GM12864 (cell line): ENCODE data around the gene MORN1.

Source experiments
- DNase-seq: peaks from one replicate; pipeline ENCODE4 v3.0.0-alpha.2; 2011; ENCODE audit warnings: low read depth
- H3K4me3 ChIP-seq: 2 replicates; pipeline ENCODE4 v1.5.1; 2011; ENCODE audit warnings: mild to moderate bottlenecking, low read depth, low read length, control low read depth
- CTCF ChIP-seq: IDR thresholded peaks from 2 replicates; pipeline ENCODE4 v1.5.1; 2011; ENCODE audit warnings: low read depth, mild to moderate bottlenecking, moderate library complexity, low read length, control low read depth, inconsistent platforms; ENCODE audit errors: missing control alignments

Gene MORN1

GRCh38 chr1:2353551-2354438 is 37.6 kb downstream of the MORN1 start:
- no peak for DNase-seq
- TF ChIP-seq CTCF, result no peak
- H3K4me3 ChIP-seq, result no peak overlapping the region

GRCh38 chr1:2352897-2353550 is 38.3 kb downstream of the MORN1 start:
- no peak for TF ChIP-seq CTCF
- no peak for DNase-seq

GRCh38 chr1:2352341-2352896 is 38.9 kb downstream of the MORN1 start:
- no peak for DNase-seq
- no peak overlapping the region for H3K4me3 ChIP-seq
- TF ChIP-seq CTCF, result no peak

More at GRCh38 chr1:2352897-2353550, 38.3 kb downstream of the MORN1 start:
- no peak overlapping the region for H3K4me3 ChIP-seq

- no peak for DNase-seq
- no peak for TF ChIP-seq CTCF
Observed at GRCh38 chr1:2351723-2352122, 39.6 kb downstream of the MORN1 start.

GRCh38 chr1:2350911-2351655 is 40.3 kb downstream of the MORN1 start:
- no peak for TF ChIP-seq CTCF
- H3K4me3 ChIP-seq, result no peak overlapping the region
- DNase-seq, result no peak

More at GRCh38 chr1:2351723-2352122, 39.6 kb downstream of the MORN1 start:
- no peak overlapping the region for H3K4me3 ChIP-seq

GRCh38 chr1:2350501-2350900 is 40.9 kb downstream of the MORN1 start:
- no peak for TF ChIP-seq CTCF
- no peak overlapping the region for H3K4me3 ChIP-seq
- no peak for DNase-seq
